Smooth muscle cell (in vitro differentiated cells): ENCODE measurements around the gene FASTKD3. TPM values are rescaled to one million over a fixed set of nuclear protein-coding genes. Genes with fewer than 3 reads are reported as not detected.
A peak's percentile ranks its signal among the peaks of the same experiment; 100 is the strongest.

Experiments
- DNase-seq: peaks from one replicate; lab custom pipeline; 2025; ENCODE audit not compliant: unreplicated experiment; lab: John Stamatoyannopoulos, UW
- H2AFZ ChIP-seq: fragments of 200-600 bp; sonication (generic); 2 replicates; pipeline ENCODE4 v1.6.0; 2016; ENCODE audit warnings: antibody characterized with exemption, low read depth, mild to moderate bottlenecking
- H3F3A ChIP-seq: fragments of 200-600 bp; sonication (generic); 2 replicates; pipeline ENCODE4 v1.6.0; 2017; ENCODE audit warnings: antibody characterized with exemption, low read depth
- H3K27ac ChIP-seq: fragments of 200-600 bp; sonication (generic); 2 replicates; pipeline ENCODE4 v1.5.1; 2016; ENCODE audit warnings: low read depth, mild to moderate bottlenecking
- H3K27me3 ChIP-seq: fragments of 200-600 bp; sonication (generic); 2 replicates; pipeline ENCODE4 v1.6.1; 2016; ENCODE audit warnings: low read depth, mild to moderate bottlenecking
- H3K36me3 ChIP-seq: fragments of 200-600 bp; sonication (generic); 2 replicates; pipeline ENCODE4 v1.5.1; 2016; ENCODE audit warnings: low read depth
- H3K4me1 ChIP-seq: fragments of 200-600 bp; sonication (generic); 2 replicates; pipeline ENCODE4 v1.5.1; 2016; ENCODE audit warnings: low read depth
- H3K4me2 ChIP-seq: fragments of 200-600 bp; sonication (generic); 2 replicates; pipeline ENCODE4 v1.6.0; 2016; ENCODE audit warnings: mild to moderate bottlenecking
- H3K4me3 ChIP-seq: fragments of 200-600 bp; sonication (generic); 2 replicates; pipeline ENCODE4 v1.5.1; 2016; ENCODE audit warnings: mild to moderate bottlenecking
- H3K79me2 ChIP-seq: fragments of 200-600 bp; sonication (generic); 2 replicates; pipeline ENCODE4 v1.6.0; 2016; ENCODE audit warnings: low read depth, mild to moderate bottlenecking
- H3K9ac ChIP-seq: fragments of 200-600 bp; sonication (generic); 2 replicates; pipeline ENCODE4 v1.6.0; 2016; ENCODE audit warnings: low read depth
- H3K9me3 ChIP-seq: fragments of 200-600 bp; sonication (generic); replicated peaks from 2 replicates; pipeline ENCODE4 v1.5.1; 2016; ENCODE audit warnings: low read depth
- H4K20me1 ChIP-seq: fragments of 200-600 bp; sonication (generic); 2 replicates; pipeline ENCODE4 v1.6.0; 2016; ENCODE audit warnings: low read depth
- WGBS: methylation state at CpG from one replicate; pipeline ENCODE4 v1.1.7; 2016; ENCODE audit warnings: low lambda C conversion rate; 5-methylcytosine and 5-hydroxymethylcytosine counted together
- polyA plus RNA-seq: library from polyadenylated mRNA; unstranded; fragments of >200 nt; fragmentation: Nextera tagmentation; extraction: Ambion mirVana; gene quantifications from 2 replicates; pipeline ENCODE4 v1.2.1, GENCODE V29; 2016
- total RNA-seq: library from RNA; depleted of rRNA; stranded (reverse); fragments of >200 nt; gene quantifications from 2 replicates; pipeline ENCODE4 v1.2.3, GENCODE V29; 2014
- TF ChIP-seq, protein P1 (sequence below): fragments of 200-600 bp; sonication (generic); IDR thresholded peaks from 2 replicates; pipeline ENCODE4 v1.5.1; 2017; ENCODE audit warnings: borderline replicate concordance, mild to moderate bottlenecking, antibody characterized with exemption; ENCODE audit not compliant: insufficient read depth, poor library complexity, severe bottlenecking

FASTKD3 gene
- total and polyA plus RNA-seq, 2 experiments from 2014 or later, result 12.6 to 16.5 TPM

- H3K4me3 ChIP-seq, result no peak overlapping the region
- H3K9ac ChIP-seq, result no peak overlapping the region
- H3K27me3 ChIP-seq, result no peaks in the 10 kb centered on the region
- H2AFZ ChIP-seq, result no peak overlapping the region
- no peak overlapping the region for H3K4me2 ChIP-seq
- H3K9me3 ChIP-seq, result no peaks in the 10 kb centered on the region
- no peaks in the 10 kb centered on the region for H4K20me1 ChIP-seq
- WGBS, result 95% methylated on average over 2 of the region's 2 CpGs
- H3K79me2 ChIP-seq, result no peaks in the 10 kb centered on the region
- H3K36me3 ChIP-seq, result peaks cover 26% of the 10 kb centered on the region
- no peaks in the 10 kb centered on the region for H3K4me1 ChIP-seq
- DNase-seq, result no peak
- TF ChIP-seq, protein P1, sequence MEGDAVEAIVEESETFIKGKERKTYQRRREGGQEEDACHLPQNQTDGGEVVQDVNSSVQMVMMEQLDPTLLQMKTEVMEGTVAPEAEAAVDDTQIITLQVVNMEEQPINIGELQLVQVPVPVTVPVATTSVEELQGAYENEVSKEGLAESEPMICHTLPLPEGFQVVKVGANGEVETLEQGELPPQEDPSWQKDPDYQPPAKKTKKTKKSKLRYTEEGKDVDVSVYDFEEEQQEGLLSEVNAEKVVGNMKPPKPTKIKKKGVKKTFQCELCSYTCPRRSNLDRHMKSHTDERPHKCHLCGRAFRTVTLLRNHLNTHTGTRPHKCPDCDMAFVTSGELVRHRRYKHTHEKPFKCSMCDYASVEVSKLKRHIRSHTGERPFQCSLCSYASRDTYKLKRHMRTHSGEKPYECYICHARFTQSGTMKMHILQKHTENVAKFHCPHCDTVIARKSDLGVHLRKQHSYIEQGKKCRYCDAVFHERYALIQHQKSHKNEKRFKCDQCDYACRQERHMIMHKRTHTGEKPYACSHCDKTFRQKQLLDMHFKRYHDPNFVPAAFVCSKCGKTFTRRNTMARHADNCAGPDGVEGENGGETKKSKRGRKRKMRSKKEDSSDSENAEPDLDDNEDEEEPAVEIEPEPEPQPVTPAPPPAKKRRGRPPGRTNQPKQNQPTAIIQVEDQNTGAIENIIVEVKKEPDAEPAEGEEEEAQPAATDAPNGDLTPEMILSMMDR, result no peak
- H3F3A ChIP-seq, result no peaks in the 10 kb centered on the region
- no peak overlapping the region for H3K27ac ChIP-seq
These were observed 26.0 kb upstream of the FASTKD3 start for GRCh38 chr5:7894860-7895259.

GRCh38 chr5:7894439-7894838 is 25.6 kb upstream of the FASTKD3 start:
- H3K9ac ChIP-seq, result no peak overlapping the region
- WGBS, result 96% methylated on average over 5 of the region's 5 CpGs
- H3K4me2 ChIP-seq, result no peak overlapping the region
- no peaks in the 10 kb centered on the region for H3F3A ChIP-seq
- H3K27ac ChIP-seq, result no peak overlapping the region
- H3K4me3 ChIP-seq, result no peak overlapping the region
- TF ChIP-seq, protein P1, result no peak
- H3K79me2 ChIP-seq, result no peaks in the 10 kb centered on the region
- H2AFZ ChIP-seq, result no peak overlapping the region
- no peaks in the 10 kb centered on the region for H3K27me3 ChIP-seq
- DNase-seq, result no peak
- H4K20me1 ChIP-seq, result no peaks in the 10 kb centered on the region
- peaks cover 26% of the 10 kb centered on the region for H3K36me3 ChIP-seq
- H3K9me3 ChIP-seq, result no peaks in the 10 kb centered on the region
- no peaks in the 10 kb centered on the region for H3K4me1 ChIP-seq

- H3K9me3 ChIP-seq, result no peaks in the 10 kb centered on the region
- no peaks in the 10 kb centered on the region for H3F3A ChIP-seq
- peaks cover 7% of the 10 kb centered on the region for H3K36me3 ChIP-seq
- 90% methylated on average over 9 of the region's 9 CpGs for WGBS
- no peaks in the 10 kb centered on the region for H3K79me2 ChIP-seq
- H3K9ac ChIP-seq, result no peak overlapping the region
- no peaks in the 10 kb centered on the region for H3K4me1 ChIP-seq
- no peak overlapping the region for H3K27ac ChIP-seq
- H3K4me2 ChIP-seq, result no peak overlapping the region
- H4K20me1 ChIP-seq, result no peaks in the 10 kb centered on the region
- H2AFZ ChIP-seq, result no peak overlapping the region
- TF ChIP-seq, protein P1, result no peak
- H3K27me3 ChIP-seq, result no peaks in the 10 kb centered on the region
- DNase-seq, result no peak
- H3K4me3 ChIP-seq, result no peak overlapping the region
These were observed 20.1 kb upstream of the FASTKD3 start for GRCh38 chr5:7888901-7889300.

- no peaks in the 10 kb centered on the region for H3K79me2 ChIP-seq
- H3F3A ChIP-seq, result no peaks in the 10 kb centered on the region
- H3K9ac ChIP-seq, result no peak overlapping the region
- no peak overlapping the region for H3K27ac ChIP-seq
- no peaks in the 10 kb centered on the region for H4K20me1 ChIP-seq
- H3K4me1 ChIP-seq, result no peaks in the 10 kb centered on the region
- no peaks in the 10 kb centered on the region for H3K9me3 ChIP-seq
- H3K36me3 ChIP-seq, result peaks cover 7% of the 10 kb centered on the region
- DNase-seq, result no peak
- WGBS, result 91% methylated on average over 7 of the region's 7 CpGs
- H3K4me3 ChIP-seq, result no peak overlapping the region
- no peaks in the 10 kb centered on the region for H3K27me3 ChIP-seq
- H3K4me2 ChIP-seq, result no peak overlapping the region
- H2AFZ ChIP-seq, result no peak overlapping the region
- TF ChIP-seq, protein P1, result peak; percentile 58
These were observed 18.1 kb upstream of the FASTKD3 start for GRCh38 chr5:7886849-7887475.
